Hepatocyte (in vitro differentiated cells): ENCODE results near the gene P3R3URF. TPM values are rescaled to one million over a fixed set of nuclear protein-coding genes. Genes with fewer than 3 reads are reported as not detected.

ENCODE experiments used
- DNase-seq: peaks from one replicate; pipeline ENCODE4 v3.0.0-alpha.2; 2016; ENCODE audit warnings: low spot score
- H2AFZ ChIP-seq: fragments of 200-600 bp; sonication (generic); 2 replicates; pipeline ENCODE4 v1.6.0; 2016; ENCODE audit warnings: antibody characterized with exemption, mild to moderate bottlenecking
- H3K27ac ChIP-seq: fragments of 200-600 bp; sonication (generic); 2 replicates; pipeline ENCODE4 v1.5.1; 2016; ENCODE audit warnings: mild to moderate bottlenecking
- H3K27me3 ChIP-seq: fragments of 200-600 bp; sonication (generic); 2 replicates; pipeline ENCODE4 v1.6.1; 2016
- H3K36me3 ChIP-seq: fragments of 200-600 bp; sonication (generic); replicated peaks from 2 replicates; pipeline ENCODE4 v1.5.1; 2016; ENCODE audit warnings: low read depth; ENCODE audit not compliant: insufficient read depth
- H3K4me1 ChIP-seq: fragments of 200-600 bp; sonication (generic); 2 replicates; pipeline ENCODE4 v1.5.1; 2016; ENCODE audit warnings: mild to moderate bottlenecking, moderate library complexity; ENCODE audit not compliant: insufficient read depth
- H3K4me2 ChIP-seq: fragments of 200-600 bp; sonication (generic); 2 replicates; pipeline ENCODE4 v1.6.0; 2016
- H3K4me3 ChIP-seq: fragments of 200-600 bp; sonication (generic); 2 replicates; pipeline ENCODE4 v1.5.1; 2016; ENCODE audit warnings: mild to moderate bottlenecking
- H3K79me2 ChIP-seq: fragments of 200-600 bp; sonication (generic); 2 replicates; pipeline ENCODE4 v1.6.0; 2017; ENCODE audit warnings: mild to moderate bottlenecking
- H3K9me2 ChIP-seq: fragments of 200-600 bp; sonication (generic); replicated peaks from 2 replicates; pipeline ENCODE4 v1.6.0; 2017; ENCODE audit warnings: mild to moderate bottlenecking; ENCODE audit not compliant: insufficient read depth
- H3K9me3 ChIP-seq: fragments of 200-600 bp; sonication (generic); 2 replicates; pipeline ENCODE4 v1.5.1; 2016; ENCODE audit warnings: low read depth, mild to moderate bottlenecking
- H4K20me1 ChIP-seq: fragments of 200-600 bp; sonication (generic); 2 replicates; pipeline ENCODE4 v1.6.0; 2016; ENCODE audit warnings: mild to moderate bottlenecking; ENCODE audit not compliant: insufficient read depth, poor library complexity, severe bottlenecking
- CTCF ChIP-seq: fragments of 200-600 bp; sonication (generic); IDR thresholded peaks from 2 replicates; pipeline ENCODE4 v1.5.1; 2016; ENCODE audit warnings: antibody characterized with exemption, mild to moderate bottlenecking; ENCODE audit not compliant: poor library complexity
- EZH2 ChIP-seq: fragments of 200-600 bp; sonication (generic); IDR thresholded peaks from 2 replicates; pipeline ENCODE4 v1.6.1; 2016; ENCODE audit warnings: antibody characterized with exemption, mild to moderate bottlenecking, borderline replicate concordance
- EZH2phosphoT487 ChIP-seq: fragments of 200-600 bp; sonication (generic); IDR thresholded peaks from one replicate; pipeline ENCODE4 v1.6.1; 2018; ENCODE audit warnings: antibody characterized with exemption, mild to moderate bottlenecking, low read depth, moderate library complexity; ENCODE audit not compliant: unreplicated experiment, severe bottlenecking
- WGBS: methylation state at CpG from one replicate; pipeline ENCODE4 v1.1.6; 2016; ENCODE audit warnings: low lambda C conversion rate; ENCODE audit errors: missing lambda C conversion rate; 5-methylcytosine and 5-hydroxymethylcytosine counted together
- polyA plus RNA-seq: library from polyadenylated mRNA; unstranded; fragments of >200 nt; fragmentation: Nextera tagmentation; extraction: Ambion mirVana; gene quantifications from 2 replicates; pipeline ENCODE4 v1.2.1, GENCODE V29; 2016
- total RNA-seq: library from RNA; depleted of rRNA; stranded (reverse); fragments of >200 nt; gene quantifications from 2 replicates; pipeline ENCODE4 v1.2.3, GENCODE V29; 2014

Gene P3R3URF
- total and polyA plus RNA-seq, 2 experiments from 2014 or later = not detected

DNA sequence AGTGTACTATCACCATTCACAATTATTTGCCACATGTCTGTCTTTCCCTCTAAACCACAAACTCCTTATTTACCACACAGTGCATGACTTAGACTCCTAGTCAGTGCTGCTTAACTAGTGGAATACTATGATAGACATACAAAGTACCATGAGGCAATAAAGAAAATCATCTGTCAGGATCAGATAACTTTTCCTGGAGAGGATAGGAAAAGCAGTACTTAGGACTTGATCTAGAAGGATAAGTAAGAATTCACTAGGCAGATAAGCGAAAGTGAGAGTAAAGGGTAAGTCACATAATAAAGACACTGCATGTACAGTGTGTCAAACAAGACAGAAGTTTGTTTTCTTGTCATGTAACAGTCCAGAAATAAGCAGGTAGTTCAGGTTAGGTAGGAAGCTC is 22.6 kb downstream of the P3R3URF start:
- DNase-seq = no peak
- 93% methylated on average over 1 of the region's 1 CpG for WGBS
- Histone ChIP-seq H2AFZ (no peak overlapping the region), H3K79me2 (no peaks in the 10 kb centered on the region), H3K4me1 (no peaks in the 10 kb centered on the region), H3K36me3 (no peaks in the 10 kb centered on the region), H3K27me3 (no peaks in the 10 kb centered on the region), H3K9me2 (no peaks in the 10 kb centered on the region), H3K27ac (no peak overlapping the region), H3K4me2 (no peak overlapping the region), H3K4me3 (no peak overlapping the region), H3K9me3 (no peaks in the 10 kb centered on the region), H4K20me1 (no peaks in the 10 kb centered on the region)
- TF ChIP-seq EZH2phosphoT487 (no peak), CTCF (no peak), EZH2 (no peak)

- WGBS = 92% methylated on average over 1 of the region's 1 CpG
- Histone ChIP-seq H3K4me3 (no peak overlapping the region), H4K20me1 (no peaks in the 10 kb centered on the region), H3K79me2 (no peaks in the 10 kb centered on the region), H3K4me2 (no peak overlapping the region), H3K36me3 (no peaks in the 10 kb centered on the region), H2AFZ (no peak overlapping the region), H3K9me2 (no peaks in the 10 kb centered on the region), H3K4me1 (no peaks in the 10 kb centered on the region), H3K9me3 (no peaks in the 10 kb centered on the region), H3K27me3 (no peaks in the 10 kb centered on the region), H3K27ac (no peak overlapping the region)
- TF ChIP-seq CTCF (no peak), EZH2 (no peak), EZH2phosphoT487 (no peak)
- DNase-seq = no peak
These were observed 23.1 kb downstream of the P3R3URF start for GRCh38 chr1:46153228-46153627.

DNA sequence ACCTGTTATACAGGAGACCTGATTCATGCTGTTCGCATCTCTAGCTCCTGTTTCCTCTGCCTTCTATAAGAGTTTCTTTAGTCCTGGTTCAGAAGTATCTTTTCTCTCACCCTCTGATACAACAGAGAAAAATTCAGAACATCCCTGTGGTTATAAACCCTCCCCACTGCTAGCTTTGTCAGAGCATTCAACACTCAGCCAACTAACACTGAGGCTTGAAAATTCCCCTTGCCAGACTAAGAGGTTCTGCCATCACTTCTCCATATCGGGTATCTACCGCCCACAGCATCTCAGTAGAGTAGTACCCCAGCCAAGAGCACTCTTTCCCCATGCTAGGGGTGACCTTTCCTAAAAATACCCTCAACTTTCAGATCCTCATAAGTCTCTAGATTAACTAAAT is 24.3 kb downstream of the P3R3URF start:
- Histone ChIP-seq H3K9me3 (no peaks in the 10 kb centered on the region), H2AFZ (no peak overlapping the region), H4K20me1 (no peaks in the 10 kb centered on the region), H3K79me2 (no peaks in the 10 kb centered on the region), H3K27ac (no peak overlapping the region), H3K4me1 (no peaks in the 10 kb centered on the region), H3K9me2 (no peaks in the 10 kb centered on the region), H3K4me2 (no peak overlapping the region), H3K4me3 (no peak overlapping the region), H3K27me3 (no peaks in the 10 kb centered on the region), H3K36me3 (no peaks in the 10 kb centered on the region)
- DNase-seq = no peak
- WGBS = 95% methylated on average over 3 of the region's 3 CpGs
- TF ChIP-seq EZH2phosphoT487 (no peak), EZH2 (no peak), CTCF (no peak)

GRCh38 chr1:46150085-46150484 is 26.2 kb downstream of the P3R3URF start:
- Histone ChIP-seq H3K27me3 (no peaks in the 10 kb centered on the region), H3K9me3 (no peaks in the 10 kb centered on the region), H2AFZ (no peak overlapping the region), H3K9me2 (no peaks in the 10 kb centered on the region), H4K20me1 (no peaks in the 10 kb centered on the region), H3K79me2 (no peaks in the 10 kb centered on the region), H3K27ac (peak overlapping the region; percentile 13), H3K4me1 (no peaks in the 10 kb centered on the region), H3K4me3 (no peak overlapping the region), H3K4me2 (no peak overlapping the region), H3K36me3 (no peaks in the 10 kb centered on the region)
- TF ChIP-seq EZH2 (no peak), EZH2phosphoT487 (no peak), CTCF (no peak)
- WGBS = 87% methylated on average over 2 of the region's 2 CpGs
- DNase-seq = no peak
